GM12878 (cell line): Measurements from ENCODE around the gene TREH. TPM values are rescaled to one million over a fixed set of nuclear protein-coding genes. Genes with fewer than 3 reads are reported as not detected.

Experiments
- ATAC-seq: fragments of 200-7000 bp; cut with Tn5 transposase; 3 replicates; pipeline ENCODE4 v1.9.1; 2020; ENCODE audit warnings: mild to moderate bottlenecking, moderate library complexity
- BruUV-seq: library from RNA; stranded (reverse); fragments of 400-500 nt; replicated peaks from 2 replicates; lab custom pipeline; 2021; lab: Mats Ljungman, UMichigan
- CTCF ChIA-PET: fragments of 300-600 bp; sonication (Branson Sonifier 250); formaldehyde crosslinking; extraction: SDS; loops from one replicate; lab custom pipeline; 2021; ENCODE audit warnings: inconsistent platforms; lab: Yijun Ruan, JAX
- POLR2A ChIA-PET: fragments of 350-600 bp; formaldehyde crosslinking; extraction: SDS; loops from one replicate; lab custom pipeline; 2021; ENCODE audit warnings: inconsistent platforms; lab: Charles Lee
- RAD21 ChIA-PET: fragments of 300-600 bp; sonication (Branson Sonifier 250); formaldehyde crosslinking; loops from one replicate; lab custom pipeline; 2023; ENCODE audit warnings: antibody characterized with exemption; ENCODE audit not compliant: unreplicated experiment; lab: Charles Lee
- SMC1A ChIA-PET: fragments of 300-600 bp; sonication (Branson Sonifier 250); formaldehyde crosslinking; loops from one replicate; lab custom pipeline; 2023; ENCODE audit not compliant: unreplicated experiment, uncharacterized antibody; lab: Charles Lee
- DNase-seq: peaks from one replicate; pipeline ENCODE4 v3.0.0-alpha.2; 2011; ENCODE audit warnings: low read depth, low spot score
- FAIRE-seq: peaks from 3 replicates; lab custom pipeline; 2011; peaks lifted over from hg19 to GRCh38; lab: Jason Lieb, UNC
- H2AFZ ChIP-seq: 2 replicates; pipeline ENCODE4 v1.6.0; 2011; ENCODE audit warnings: low read depth, low read length, control low read depth; ENCODE audit not compliant: control insufficient read depth
- H3K27ac ChIP-seq: 2 replicates; pipeline ENCODE4 v1.5.1; 2011; ENCODE audit warnings: control low read depth; ENCODE audit not compliant: control insufficient read depth, insufficient read depth
- H3K27me3 ChIP-seq, 2 experiments: replicated peaks in 1 of 2; 2 replicates each; pipeline versions ENCODE4 v1.6.0 to v1.6.1; 2011; ENCODE audit warnings: low read length in 1 of 2; ENCODE audit not compliant: control insufficient read depth in 2 of 2, insufficient read depth in 2 of 2
- H3K36me3 ChIP-seq, 2 experiments: 2 replicates each; pipeline ENCODE4 v1.5.1; 2011; ENCODE audit warnings: low read length in 1 of 2; ENCODE audit not compliant: control insufficient read depth in 2 of 2, insufficient read depth in 2 of 2
- H3K4me1 ChIP-seq: 2 replicates; pipeline ENCODE4 v1.6.1; 2011; ENCODE audit warnings: mild to moderate bottlenecking, low read length, moderate library complexity, mixed read lengths; ENCODE audit not compliant: control insufficient read depth, insufficient read depth
- H3K4me2 ChIP-seq: 2 replicates; pipeline ENCODE4 v1.6.0; 2011; ENCODE audit warnings: control low read depth; ENCODE audit not compliant: control insufficient read depth, insufficient read depth
- H3K4me3 ChIP-seq: fragments of 200-600 bp; sonication (generic); 2 replicates; pipeline ENCODE4 v1.5.1; 2016
- H3K79me2 ChIP-seq: 2 replicates; pipeline ENCODE4 v1.6.0; 2011; ENCODE audit warnings: low read length; ENCODE audit not compliant: control insufficient read depth, insufficient read depth
- H3K9ac ChIP-seq: 2 replicates; pipeline ENCODE4 v1.8.0; 2011; ENCODE audit warnings: low read length, control low read depth, mixed read lengths; ENCODE audit not compliant: control insufficient read depth, insufficient read depth
- H3K9me3 ChIP-seq: replicated peaks from 3 replicates; pipeline ENCODE4 v1.5.1; 2011; ENCODE audit warnings: mild to moderate bottlenecking, low read length; ENCODE audit not compliant: control insufficient read depth, insufficient read depth
- H4K20me1 ChIP-seq: 2 replicates; pipeline ENCODE4 v1.6.0; 2011; ENCODE audit not compliant: control insufficient read depth, insufficient read depth
- NFYB ChIP-seq: IDR thresholded peaks from 2 replicates; pipeline ENCODE4 v1.6.1; 2011; ENCODE audit warnings: low read depth, mild to moderate bottlenecking, low read length, improper control_type of control experiment, moderate library complexity; ENCODE audit not compliant: insufficient read depth
- SP1 ChIP-seq: IDR thresholded peaks from one replicate; pipeline ENCODE4 v1.6.1; 2011; ENCODE audit warnings: low read depth, low read length
- WGBS: methylation state at CpG from one replicate; pipeline ENCODE4 v1.1.6; 2016; ENCODE audit warnings: low lambda C conversion rate; ENCODE audit not compliant: insufficient replicate concordance, insufficient coverage; ENCODE audit errors: missing lambda C conversion rate; 5-methylcytosine and 5-hydroxymethylcytosine counted together
- in situ Hi-C: fragments of 300-500 bp; cut with MboI; formaldehyde crosslinking; loops from 9 replicates; pipeline ENCODE4 v1.14.3; 2018; ENCODE audit warnings: mixed read lengths
- intact Hi-C: fragments of 100-400 bp; cut with micrococcal nuclease; formaldehyde crosslinking; loops from one replicate; pipeline ENCODE4 v1.14.2; 2022; ENCODE audit not compliant: unreplicated experiment
- polyA plus RNA-seq, 11 experiments: library from polyadenylated mRNA; depleted of rRNA in 4 of 11; unstranded in 6 of 11; stranded (reverse) in 5 of 11; fragments of >200 nt; fragmentation: Nextera tagmentation in 4 of 11; fragmentation: Illumina TruSeq in 1 of 11; extraction: Ambion mirVana in 4 of 11; extraction: Trizol in 1 of 11; gene quantifications; 1 replicate in 1 of 11; 2 replicates in 10 of 11; pipeline versions ENCODE4 v1.2.1 to v1.2.3, GENCODE V29; 2011 to 2016; ENCODE audit warnings: inconsistent platforms in 2 of 11, missing spikeins in 2 of 11, low read depth in 1 of 11
- total RNA-seq, 4 experiments: library from RNA; depleted of rRNA in 3 of 4; stranded (reverse); fragments of >200 nt in 3 of 4; fragmentation: Illumina TruSeq in 1 of 4; extraction: Trizol in 1 of 4; gene quantifications; 2 replicates each; pipeline versions ENCODE4 v1.2.1 to v1.2.3, GENCODE V29; 2013 to 2021
- TF ChIP-seq, protein P1 (sequence below): IDR thresholded peaks from 2 replicates; pipeline ENCODE4 v1.6.1; 2011; ENCODE audit warnings: low read depth, mild to moderate bottlenecking, low read length, moderate library complexity, borderline replicate concordance; ENCODE audit errors: extremely low read depth

The TREH gene
- total and polyA plus RNA-seq, 10 of the 15 experiments (the other 5 are each of a cell fraction or from before 2014, with no cell fraction given): not detected

GRCh38 chr11:118689503-118689851, 10.0 kb upstream of the TREH start (continued):
- TF ChIP-seq, protein P1, sequence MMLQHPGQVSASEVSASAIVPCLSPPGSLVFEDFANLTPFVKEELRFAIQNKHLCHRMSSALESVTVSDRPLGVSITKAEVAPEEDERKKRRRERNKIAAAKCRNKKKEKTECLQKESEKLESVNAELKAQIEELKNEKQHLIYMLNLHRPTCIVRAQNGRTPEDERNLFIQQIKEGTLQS: no peak

GRCh38 chr11:118688851-118689502, 9.5 kb upstream of the TREH start:
- WGBS: 79% methylated on average over 27 of the region's 41 CpGs
- ChIA-PET POLR2A (no interaction called here), CTCF (interaction anchor here (0.6 to 5.8 kb wide), 23 partner anchors 8 to 1146 kb away, joined by 3 to 68 read pairs (median 6); partner anchors contain the start of genes CXCR5, DDX6 and UPK2), SMC1A (interaction anchor here (1.0 to 2.4 kb wide), 4 partner anchors 10 to 104 kb away, joined by 3 to 16 read pairs (median 5); partner anchors contain the start of genes DDX6 and TREH), RAD21 (interaction anchor here (0.9 to 2.5 kb wide), 5 partner anchors 96 to 268 kb away, joined by 3 to 20 read pairs (median 5); partner anchors contain the start of genes DDX6 and UPK2)
- Histone ChIP-seq H3K9ac (no peak overlapping the region), H4K20me1 (no peaks in the 10 kb centered on the region), H3K36me3 (no peaks in the 10 kb centered on the region), H2AFZ (no peak overlapping the region), H3K27me3 (no peaks in the 10 kb centered on the region; a peak in 1 of 4 replicates), H3K4me1 (peaks cover 28% of the 10 kb centered on the region), H3K4me3 (no peak overlapping the region), H3K9me3 (peaks cover under 1% of the 10 kb centered on the region; the same call in 1 of the 3 replicates), H3K79me2 (no peaks in the 10 kb centered on the region), H3K4me2 (no peak overlapping the region), H3K27ac (no peak overlapping the region)
- intact Hi-C loops (no loop called here), in situ Hi-C loops (no loop called here)
- FAIRE-seq: no peak
- DNase-seq: no peak
- no TSS peak for BruUV-seq
- no peak for ATAC-seq
- TF ChIP-seq NFYB: 0 out of 2 replicates have a peak, but pooled peaks have one; percentile 9
- TF ChIP-seq SP1: no peak
